GM18867 (cell line): ENCODE results near the gene APBB1.

ENCODE experiments used
- ATAC-seq: cut with Tn5 transposase; IDR thresholded peaks from one replicate; pipeline ENCODE4 v1.9.1; 2021; ENCODE audit warnings: mild to moderate bottlenecking, moderate library complexity; ENCODE audit not compliant: unreplicated experiment

The APBB1 gene

GRCh38 chr11:6419009-6419631, at the start of gene APBB1:
TSS of gene APBB1 (minus strand) at chr11:6419094. CDS start at chr11:6411347, 7,747 bp downstream.
- peak; percentile 54 for ATAC-seq

- no peak for ATAC-seq
Observed at GRCh38 chr11:6459099-6459450, 40.2 kb upstream of the APBB1 start.

GRCh38 chr11:6458352-6459098, 39.6 kb upstream of the APBB1 start:
- ATAC-seq = no peak

- ATAC-seq = no peak
Observed at GRCh38 chr11:6457581-6458320, 38.9 kb upstream of the APBB1 start.

- ATAC-seq = no peak
Observed at GRCh38 chr11:6456361-6457073, 37.6 kb upstream of the APBB1 start.

- no peak for ATAC-seq
Observed at GRCh38 chr11:6455070-6455469, 36.2 kb upstream of the APBB1 start.

- no peak for ATAC-seq
Observed at GRCh38 chr11:6453152-6453551, 34.3 kb upstream of the APBB1 start.

GRCh38 chr11:6452219-6452618, 33.3 kb upstream of the APBB1 start:
- ATAC-seq = no peak

- ATAC-seq = no peak
Observed at GRCh38 chr11:6448574-6448973, 29.7 kb upstream of the APBB1 start.

GRCh38 chr11:6443269-6444003, 24.5 kb upstream of the APBB1 start:
- ATAC-seq = peak; percentile 82

GRCh38 chr11:6442441-6442840, 23.5 kb upstream of the APBB1 start:
- ATAC-seq = no peak

GRCh38 chr11:6440906-6441358, 22.0 kb upstream of the APBB1 start, which contains the start of gene HPX:
TSS of gene HPX (minus strand) at chr11:6440987. CDS start at chr11:6440963, 24 bp downstream.
- no peak for ATAC-seq

GRCh38 chr11:6438979-6439571, 20.2 kb upstream of the APBB1 start:
- no peak for ATAC-seq

GRCh38 chr11:6437993-6438392, 19.1 kb upstream of the APBB1 start:
- ATAC-seq = no peak

- ATAC-seq = no peak
Observed at GRCh38 chr11:6437423-6437822, 18.5 kb upstream of the APBB1 start.

- peak; percentile 45 for ATAC-seq
Observed at GRCh38 chr11:6433998-6434660, 15.2 kb upstream of the APBB1 start.

GRCh38 chr11:6431861-6432260, 13.0 kb upstream of the APBB1 start:
- no peak for ATAC-seq

- no peak for ATAC-seq
Observed at GRCh38 chr11:6427516-6427915, 8.6 kb upstream of the APBB1 start.

GRCh38 chr11:6420677-6421076, 1.8 kb upstream of the APBB1 start:
- no peak for ATAC-seq
